ENCODE data around the gene GYPC.

GRCh38 chr2:126650994-126651393 is 5.0 kb upstream of the GYPC start:
- TF ChIP-seq REST (IDR thresholded peaks at IDR 0.05; ENCODE audit: insufficient replicate concordance, low read depth) (no peak), POLR2AphosphoS5 (IDR thresholded peaks at IDR 0.05; ENCODE audit: low read depth) (no peak)
